Measurements from ENCODE around the gene MADCAM1. TPM values are rescaled to one million over a fixed set of nuclear protein-coding genes. Genes with fewer than 3 reads are reported as not detected.

The MADCAM1 gene
- total and polyA plus RNA-seq, 2 experiments from 2014 or later: 2.9 to 4.0 TPM

DNA sequence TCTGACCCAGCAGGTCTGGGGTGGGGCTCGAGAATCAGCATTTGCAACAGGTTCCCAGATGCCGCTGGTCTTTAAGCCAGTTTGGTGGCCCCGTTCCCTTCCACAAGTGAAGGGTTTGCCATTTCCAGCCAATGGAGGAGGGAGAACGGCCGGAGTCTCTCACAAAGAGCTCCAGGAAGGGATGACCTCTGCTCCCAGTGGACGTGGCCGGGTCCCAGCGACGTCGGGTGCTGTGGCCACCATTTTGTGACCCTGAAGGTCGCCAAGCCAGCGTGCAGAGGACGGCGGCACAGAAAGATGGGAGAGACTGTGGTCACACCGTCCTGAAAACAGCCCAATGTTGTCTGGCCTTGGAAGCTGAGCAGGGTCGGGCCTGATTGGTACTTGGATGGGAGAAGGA lies 43.5 kb upstream of the MADCAM1 start:
- TF ChIP-seq EZH2 (IDR thresholded peaks at IDR 0.05; ENCODE audit: borderline replicate concordance) (no peak), EZH2phosphoT487 (IDR thresholded peaks at IDR 0.05; ENCODE audit: low read depth, severe bottlenecking, unreplicated experiment) (no peak)
- TF ChIP-seq, protein P1, sequence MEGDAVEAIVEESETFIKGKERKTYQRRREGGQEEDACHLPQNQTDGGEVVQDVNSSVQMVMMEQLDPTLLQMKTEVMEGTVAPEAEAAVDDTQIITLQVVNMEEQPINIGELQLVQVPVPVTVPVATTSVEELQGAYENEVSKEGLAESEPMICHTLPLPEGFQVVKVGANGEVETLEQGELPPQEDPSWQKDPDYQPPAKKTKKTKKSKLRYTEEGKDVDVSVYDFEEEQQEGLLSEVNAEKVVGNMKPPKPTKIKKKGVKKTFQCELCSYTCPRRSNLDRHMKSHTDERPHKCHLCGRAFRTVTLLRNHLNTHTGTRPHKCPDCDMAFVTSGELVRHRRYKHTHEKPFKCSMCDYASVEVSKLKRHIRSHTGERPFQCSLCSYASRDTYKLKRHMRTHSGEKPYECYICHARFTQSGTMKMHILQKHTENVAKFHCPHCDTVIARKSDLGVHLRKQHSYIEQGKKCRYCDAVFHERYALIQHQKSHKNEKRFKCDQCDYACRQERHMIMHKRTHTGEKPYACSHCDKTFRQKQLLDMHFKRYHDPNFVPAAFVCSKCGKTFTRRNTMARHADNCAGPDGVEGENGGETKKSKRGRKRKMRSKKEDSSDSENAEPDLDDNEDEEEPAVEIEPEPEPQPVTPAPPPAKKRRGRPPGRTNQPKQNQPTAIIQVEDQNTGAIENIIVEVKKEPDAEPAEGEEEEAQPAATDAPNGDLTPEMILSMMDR (IDR thresholded peaks at IDR 0.05; ENCODE audit: poor library complexity): no peak
- Histone ChIP-seq H3K9me2 (replicated peaks; ENCODE audit: insufficient read depth) (no peaks in the 10 kb centered on the region), H3K4me1 (ENCODE audit: insufficient read depth) (peaks cover 6% of the 10 kb centered on the region), H3K4me2 (no peak overlapping the region), H3K27ac (no peak overlapping the region), H4K20me1 (ENCODE audit: insufficient read depth, poor library complexity, severe bottlenecking) (peaks cover 2% of the 10 kb centered on the region), H3K27me3 (no peaks in the 10 kb centered on the region), H3K4me3 (no peak overlapping the region), H3K9me3 (ENCODE audit: low read depth) (no peaks in the 10 kb centered on the region), H3K36me3 (replicated peaks; ENCODE audit: insufficient read depth, low read depth) (no peaks in the 10 kb centered on the region), H3K79me2 (peaks cover 34% of the 10 kb centered on the region), H2AFZ (no peak overlapping the region)
- WGBS (ENCODE audit: low lambda C conversion rate, missing lambda C conversion rate): 92% methylated on average over 13 of the region's 16 CpGs
- DNase-seq (ENCODE audit: low spot score): no peak

DNA sequence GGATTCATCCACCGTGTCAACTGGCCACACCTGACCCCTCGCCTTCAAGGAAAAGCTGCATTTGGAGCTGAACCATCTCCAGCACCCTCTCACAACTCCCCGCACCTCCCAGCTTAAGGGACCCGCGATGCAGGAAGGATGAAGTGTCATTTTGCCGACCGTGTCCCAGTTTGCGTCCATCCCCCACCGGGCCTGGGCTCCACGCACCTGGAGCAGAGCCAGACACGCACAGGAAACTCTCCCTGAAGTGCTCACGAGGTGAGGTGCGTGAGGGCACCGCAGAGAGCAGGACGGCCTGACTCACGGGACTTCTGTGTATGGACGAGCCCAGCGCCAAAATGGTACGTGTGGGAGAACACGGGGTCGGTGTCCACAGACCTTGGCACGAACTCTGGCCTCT lies 42.7 kb upstream of the MADCAM1 start:
- TF ChIP-seq EZH2phosphoT487 (IDR thresholded peaks at IDR 0.05; ENCODE audit: low read depth, severe bottlenecking, unreplicated experiment): no peak
- TF ChIP-seq, protein P1 (IDR thresholded peaks at IDR 0.05; ENCODE audit: poor library complexity): no peak
- no peak for TF ChIP-seq EZH2 (IDR thresholded peaks at IDR 0.05; ENCODE audit: borderline replicate concordance)
- no peak for DNase-seq (ENCODE audit: low spot score)
- Histone ChIP-seq H3K36me3 (replicated peaks; ENCODE audit: insufficient read depth, low read depth) (no peaks in the 10 kb centered on the region), H4K20me1 (ENCODE audit: insufficient read depth, poor library complexity, severe bottlenecking) (peaks cover 3% of the 10 kb centered on the region), H3K4me2 (no peak overlapping the region), H3K4me3 (no peak overlapping the region), H3K4me1 (ENCODE audit: insufficient read depth) (no peaks in the 10 kb centered on the region), H3K27me3 (no peaks in the 10 kb centered on the region), H3K79me2 (peaks cover 36% of the 10 kb centered on the region), H3K9me2 (replicated peaks; ENCODE audit: insufficient read depth) (no peaks in the 10 kb centered on the region), H2AFZ (no peak overlapping the region), H3K9me3 (ENCODE audit: low read depth) (no peaks in the 10 kb centered on the region), H3K27ac (no peak overlapping the region)
- 96% methylated on average over 22 of the region's 22 CpGs for WGBS (ENCODE audit: low lambda C conversion rate, missing lambda C conversion rate)

DNA sequence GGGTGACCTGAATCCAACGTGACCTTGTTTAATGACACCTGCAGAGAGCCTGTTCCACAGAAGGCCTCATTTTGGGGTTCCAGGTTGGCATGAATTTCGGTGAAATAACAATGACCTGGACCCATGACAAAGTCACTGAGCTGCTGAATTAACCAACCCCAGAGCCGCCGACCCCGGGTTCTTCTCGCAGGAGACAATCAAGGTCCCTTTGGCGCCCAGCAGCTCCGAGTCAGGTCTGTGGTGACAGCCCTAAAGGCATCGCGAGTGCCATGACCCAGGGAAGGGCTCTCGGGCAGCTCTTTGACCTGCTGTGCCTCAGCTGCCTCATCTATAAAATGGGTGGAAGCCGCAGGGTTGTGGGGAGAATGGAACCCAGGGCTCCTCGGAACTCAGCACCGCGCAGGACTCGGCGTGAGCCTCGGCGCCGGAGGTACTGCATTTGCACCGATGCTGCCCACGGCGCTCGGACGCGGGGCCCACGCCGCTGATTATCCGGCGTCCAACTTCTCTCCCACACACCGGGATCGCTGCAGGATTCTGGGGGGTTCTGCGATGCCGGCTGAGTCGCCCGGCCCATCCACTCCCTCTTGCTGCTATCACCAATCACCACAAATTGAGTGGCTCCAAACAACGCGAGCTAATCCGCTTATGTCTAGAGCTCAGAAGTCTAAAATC lies 41.1 kb upstream of the MADCAM1 start:
- DNase-seq (ENCODE audit: low spot score): no peak
- peaks cover 3% of the 10 kb centered on the region for H3K4me1 ChIP-seq (ENCODE audit: insufficient read depth)
- no peaks in the 10 kb centered on the region for H3K36me3 ChIP-seq (replicated peaks; ENCODE audit: insufficient read depth, low read depth)
- no peak for TF ChIP-seq EZH2 (IDR thresholded peaks at IDR 0.05; ENCODE audit: borderline replicate concordance)
- TF ChIP-seq EZH2phosphoT487 (IDR thresholded peaks at IDR 0.05; ENCODE audit: low read depth, severe bottlenecking, unreplicated experiment): no peak
- TF ChIP-seq, protein P1 (IDR thresholded peaks at IDR 0.05; ENCODE audit: poor library complexity): no peak
- H3K27ac ChIP-seq: no peak overlapping the region
- H3K4me3 ChIP-seq: no peak overlapping the region
- H3K9me3 ChIP-seq (ENCODE audit: low read depth): no peaks in the 10 kb centered on the region
- WGBS (ENCODE audit: low lambda C conversion rate, missing lambda C conversion rate): 97% methylated on average over 39 of the region's 39 CpGs
- peaks cover 43% of the 10 kb centered on the region for H3K79me2 ChIP-seq
- H4K20me1 ChIP-seq (ENCODE audit: insufficient read depth, poor library complexity, severe bottlenecking): peaks cover 3% of the 10 kb centered on the region
- no peak overlapping the region for H3K4me2 ChIP-seq
- H3K9me2 ChIP-seq (replicated peaks; ENCODE audit: insufficient read depth): no peaks in the 10 kb centered on the region
- no peaks in the 10 kb centered on the region for H3K27me3 ChIP-seq
- H2AFZ ChIP-seq: no peak overlapping the region

Measured in hepatocyte (in vitro differentiated cells).